HG03103 (cell line): ENCODE data around the gene BOC.

ENCODE experiments used
- ATAC-seq: cut with Tn5 transposase; IDR thresholded peaks from one replicate; pipeline ENCODE4 v1.9.1; 2021; ENCODE audit warnings: low read depth; ENCODE audit not compliant: unreplicated experiment

Gene BOC

DNA sequence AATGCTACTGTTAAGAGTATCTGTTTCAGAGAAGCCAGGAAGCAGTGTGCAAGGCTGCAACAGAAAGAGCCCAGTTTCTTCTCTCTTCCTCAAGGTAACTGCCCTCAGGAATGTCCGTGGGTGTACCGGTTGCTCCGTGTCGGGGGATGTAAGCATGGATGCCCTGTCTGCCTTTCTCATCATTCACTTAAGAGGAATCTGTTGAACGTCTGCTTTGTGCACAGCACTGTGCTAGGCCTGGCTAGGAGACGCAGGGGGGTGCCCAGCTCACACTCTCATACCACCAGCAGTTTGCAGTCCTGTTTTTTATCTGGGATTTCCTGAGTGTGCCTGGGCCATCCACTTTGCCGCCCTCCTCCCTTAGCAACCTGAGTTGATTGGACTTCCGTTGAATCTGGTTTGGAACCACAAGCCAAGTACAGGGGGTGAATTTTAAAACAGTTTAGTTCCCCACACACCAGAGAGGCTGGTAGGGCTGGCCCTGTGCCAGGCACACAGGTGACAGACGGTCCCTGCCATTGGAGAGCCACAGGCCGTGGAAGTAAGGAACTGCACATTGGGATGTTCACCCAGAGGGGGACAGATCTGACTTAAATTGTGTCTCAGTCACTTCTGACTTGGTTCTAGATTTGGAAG, 11.2 kb downstream of the BOC start:
- no peak for ATAC-seq

DNA sequence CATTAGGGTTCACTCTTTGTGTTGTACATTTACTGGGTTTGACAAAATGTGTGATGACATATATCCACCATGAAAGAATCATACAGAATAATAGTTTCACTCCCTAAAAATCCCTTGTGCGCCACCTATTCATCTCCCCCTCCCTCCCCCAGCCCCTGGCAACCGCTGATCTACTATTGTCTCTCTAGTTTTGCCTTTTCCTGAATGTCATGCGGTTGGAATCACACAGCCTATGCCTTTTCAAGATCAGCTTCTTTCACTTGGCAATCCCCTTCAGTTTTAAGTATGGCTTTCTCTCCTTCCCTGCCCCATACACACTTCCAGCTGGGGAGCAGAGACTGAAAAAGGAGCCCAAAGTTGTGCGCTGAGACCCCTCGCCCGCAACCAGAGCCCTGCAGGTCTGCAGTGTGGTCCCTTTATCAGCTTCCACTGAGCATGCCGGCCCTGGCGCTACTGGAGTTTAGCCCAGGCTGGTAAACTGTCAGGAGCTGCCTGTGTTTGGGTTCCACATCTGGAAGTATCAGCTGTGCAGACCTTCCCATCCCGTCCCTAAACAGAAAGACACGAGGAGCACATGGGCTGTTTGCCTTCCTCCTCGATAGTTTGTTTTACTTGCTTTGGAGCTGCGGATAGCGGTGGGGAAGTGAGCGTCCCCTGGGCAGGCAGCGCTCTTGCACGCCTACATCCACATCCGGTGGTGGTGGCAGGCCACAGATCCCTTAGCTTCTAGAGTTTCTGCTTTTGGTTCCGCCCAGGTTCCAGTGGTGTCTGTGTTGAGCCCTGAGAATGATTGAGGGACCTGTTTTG, 12.3 kb downstream of the BOC start:
- peak; percentile 85 for ATAC-seq

DNA sequence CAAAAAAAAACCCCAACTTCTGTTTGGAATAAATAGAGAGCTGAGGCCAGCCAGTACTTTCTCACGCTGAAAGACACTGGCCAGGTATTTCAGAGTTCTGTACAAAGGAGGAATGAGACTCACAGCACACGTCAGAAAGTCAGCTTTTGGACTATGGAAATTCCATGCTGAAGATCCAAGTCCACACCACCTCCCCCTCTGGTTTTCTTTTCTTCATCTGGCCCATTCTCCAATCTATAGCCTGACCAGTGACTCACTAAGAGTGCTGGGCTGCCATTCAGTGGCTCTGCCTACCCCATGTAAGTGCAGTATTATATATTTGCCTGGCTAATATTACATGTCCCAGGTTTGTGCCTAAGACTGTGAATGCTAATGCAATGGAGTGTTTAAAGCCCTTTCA, 13.9 kb downstream of the BOC start:
- no peak for ATAC-seq

DNA sequence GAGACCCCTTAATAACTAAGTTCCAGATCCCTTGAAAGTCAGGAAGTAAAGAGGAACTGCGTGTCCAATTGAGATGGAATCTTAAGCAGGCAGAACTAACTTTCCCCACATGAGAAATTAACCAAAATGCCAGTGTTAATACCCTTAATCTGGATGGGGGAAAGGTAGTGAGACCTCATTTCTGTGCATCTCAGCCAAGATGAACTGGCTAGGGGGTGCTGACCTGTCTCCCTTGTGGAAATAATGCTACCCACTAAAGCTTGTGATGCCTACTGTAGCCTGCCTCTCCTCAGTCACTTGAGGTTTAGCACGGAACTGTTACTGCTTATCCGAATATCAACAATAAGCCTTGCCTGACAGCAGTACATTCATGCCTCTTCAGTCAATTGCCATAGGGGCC, 15.1 kb downstream of the BOC start:
- ATAC-seq, result no peak

DNA sequence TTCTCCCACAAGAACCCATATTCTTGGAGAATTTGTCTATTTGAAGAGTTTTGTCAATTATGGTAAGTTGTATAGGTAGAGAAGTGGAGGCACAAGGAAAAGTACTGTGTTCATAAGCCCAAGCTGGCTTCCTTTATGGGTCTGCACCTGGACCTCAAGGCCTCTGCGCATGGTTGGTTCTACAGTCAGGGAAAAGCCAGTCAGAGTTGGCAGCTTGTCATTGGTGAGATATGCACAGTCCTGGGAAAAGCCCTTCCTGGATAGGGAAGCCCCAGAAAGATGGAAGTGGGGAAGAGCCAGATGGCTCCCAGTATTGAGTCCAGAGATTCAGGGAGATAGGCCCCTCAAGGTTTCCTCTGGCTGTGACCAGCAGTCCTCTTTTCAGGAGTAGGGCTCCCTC, 15.8 kb downstream of the BOC start:
- no peak for ATAC-seq

DNA sequence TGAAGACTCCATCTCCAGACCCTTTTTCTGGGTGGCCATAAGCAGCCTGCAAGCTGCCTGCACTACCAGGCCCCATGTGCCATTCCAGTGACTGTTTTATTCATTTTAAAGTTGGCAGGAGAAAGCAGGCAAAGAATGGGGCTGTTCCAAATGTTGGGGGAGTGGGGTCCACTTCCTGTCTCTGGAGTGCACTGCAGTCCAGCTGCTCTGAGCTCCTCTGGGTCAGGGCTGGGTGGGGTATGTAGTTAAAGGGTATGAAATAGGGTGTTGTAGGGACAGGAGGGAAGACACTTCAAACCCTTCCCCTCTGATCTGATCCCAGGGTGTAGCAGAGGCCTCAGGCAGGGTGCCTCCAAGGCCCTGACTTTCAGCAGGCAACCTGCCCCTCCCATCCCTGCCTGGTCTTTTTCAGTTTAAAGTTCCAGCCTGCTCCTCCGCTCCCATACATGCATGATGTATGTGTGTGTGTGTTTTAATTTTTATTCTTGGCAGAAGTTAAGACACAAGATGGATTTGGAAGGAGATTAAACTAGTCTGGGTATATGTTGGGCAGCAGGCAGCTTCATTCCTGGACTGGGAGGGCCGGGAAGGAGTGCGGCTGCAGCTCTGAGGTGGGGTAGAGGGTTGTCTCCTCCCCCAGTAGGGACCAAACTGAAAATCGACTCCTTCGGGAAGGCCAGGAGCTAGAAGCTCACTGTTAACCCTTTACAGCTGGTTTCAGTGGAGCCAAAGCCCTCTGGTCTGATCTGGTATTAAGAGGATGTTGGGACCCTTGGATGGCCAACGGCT, 17.3 kb downstream of the BOC start:
- no peak for ATAC-seq

DNA sequence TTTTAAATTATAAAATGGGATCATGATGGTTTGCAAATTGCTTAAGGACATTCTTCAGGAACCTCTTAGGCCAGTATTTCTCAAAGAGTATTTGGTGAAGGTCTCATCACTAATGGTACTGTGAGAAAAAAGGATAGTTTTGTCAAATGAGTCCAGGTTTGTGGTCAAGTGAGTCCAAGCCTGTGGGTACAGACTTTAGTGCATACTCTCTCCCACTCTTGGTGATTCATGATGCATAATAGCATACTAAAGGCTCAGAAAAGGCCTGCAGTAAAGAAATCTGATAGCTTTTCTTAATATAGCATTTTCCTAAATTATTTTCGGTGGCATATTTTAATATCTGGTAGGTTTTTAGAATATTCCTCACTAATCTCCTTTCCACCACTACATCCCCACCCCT, 20.0 kb downstream of the BOC start:
- ATAC-seq, result no peak

DNA sequence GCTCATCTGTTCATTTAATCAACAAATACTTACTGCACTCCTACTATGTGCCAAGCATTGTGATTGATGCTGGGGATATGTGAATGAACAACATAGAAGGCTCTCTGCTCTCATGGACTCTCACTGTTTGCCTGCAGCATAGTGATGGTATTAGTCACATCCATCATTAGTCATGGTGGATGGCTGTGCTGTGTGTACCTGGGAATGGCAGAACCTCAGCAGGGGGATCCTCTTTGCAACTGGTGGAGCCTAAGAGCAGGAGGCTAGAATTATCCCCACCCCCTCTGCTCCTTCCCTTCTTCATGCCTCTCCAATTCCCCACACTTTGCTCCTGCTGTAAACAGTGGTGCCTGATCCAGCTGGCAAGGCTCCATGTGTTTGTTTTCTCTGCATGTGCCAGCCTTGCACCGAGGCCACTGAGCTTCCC, 20.5 kb downstream of the BOC start:
- ATAC-seq, result no peak

DNA sequence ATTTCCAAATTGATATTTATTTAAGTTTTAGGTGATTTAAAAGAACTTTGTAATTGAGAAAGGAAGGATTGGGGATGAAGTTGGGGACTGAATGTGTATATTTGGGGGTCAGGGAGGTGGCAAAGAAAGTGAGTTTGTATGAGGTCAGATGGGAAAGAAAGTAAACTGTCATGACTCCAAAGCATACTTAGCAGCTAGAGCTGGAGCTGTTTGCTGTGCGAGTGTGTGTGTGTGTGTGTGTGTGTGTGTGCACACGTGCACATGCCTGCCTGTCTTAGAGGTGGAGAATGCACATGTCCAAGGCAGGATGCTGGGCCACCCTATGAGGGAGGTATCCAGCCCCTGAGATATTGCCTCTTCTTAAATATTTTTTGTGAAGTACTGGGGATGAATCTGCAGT, 21.0 kb downstream of the BOC start:
- ATAC-seq, result no peak

DNA sequence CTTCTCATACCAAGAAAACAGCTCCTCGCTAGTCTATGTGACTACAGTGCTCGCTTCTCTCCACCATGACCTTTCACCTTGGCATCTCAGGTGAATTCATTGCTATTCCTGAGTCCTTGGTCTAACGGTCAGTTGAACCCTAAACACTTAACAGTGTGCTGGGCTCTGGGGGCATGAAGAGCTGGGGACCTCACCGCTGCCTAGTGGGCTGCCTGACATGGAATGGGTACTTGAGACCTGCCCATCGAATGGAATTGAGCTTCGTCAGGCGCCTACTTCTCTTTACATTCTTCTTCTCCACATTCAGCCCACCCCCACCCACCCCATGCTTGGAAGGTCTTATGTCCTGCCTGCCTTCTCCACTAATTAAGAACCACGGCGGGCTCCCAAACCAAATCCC, 22.1 kb downstream of the BOC start:
- no peak for ATAC-seq

DNA sequence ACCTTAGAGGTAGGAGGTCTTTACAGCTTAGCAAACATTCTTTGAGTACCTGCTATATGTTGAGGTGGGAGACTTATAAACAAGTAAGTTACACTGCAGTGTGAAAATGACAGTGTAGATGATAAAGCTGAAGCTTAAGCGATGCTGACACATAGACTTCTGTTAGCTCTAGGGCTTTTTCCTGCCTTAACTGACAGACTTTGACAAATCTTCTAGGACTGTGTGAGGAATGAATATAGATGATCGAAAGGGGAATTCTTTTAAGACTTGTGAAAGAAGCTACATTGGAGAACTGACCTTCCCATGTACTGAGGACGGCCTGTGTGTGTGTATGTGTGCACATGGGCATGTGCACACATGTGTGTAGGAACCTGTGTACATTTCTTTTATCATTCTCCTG, 22.7 kb downstream of the BOC start:
- ATAC-seq, result no peak

DNA sequence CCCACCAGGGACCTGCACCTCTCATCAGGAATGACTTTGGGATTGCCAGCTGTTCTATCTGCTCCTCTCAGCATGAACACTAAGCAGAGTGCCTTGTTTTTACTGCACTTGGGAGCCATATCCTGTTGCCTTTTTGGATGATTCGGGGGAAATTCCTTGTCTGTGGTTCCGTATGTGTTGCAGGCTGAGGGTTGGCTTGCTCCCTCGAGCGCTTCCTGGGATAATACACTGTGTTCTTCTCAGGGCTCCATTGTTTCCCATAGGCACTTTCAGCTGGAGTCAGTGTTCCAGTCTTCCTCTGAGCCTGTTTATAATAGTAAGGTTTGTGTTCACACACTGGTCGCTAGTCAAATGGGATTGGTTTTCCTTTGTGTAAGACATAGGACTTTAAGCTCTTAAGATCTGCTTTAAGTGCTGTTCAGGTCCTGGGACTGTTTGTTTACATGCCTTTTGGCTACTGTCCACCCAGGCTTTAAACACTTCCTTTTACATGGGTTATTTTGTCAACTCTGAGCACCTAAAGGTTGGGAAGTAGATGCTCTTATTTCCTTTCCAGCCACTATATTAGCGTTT, 23.4 kb downstream of the BOC start:
- no peak for ATAC-seq

DNA sequence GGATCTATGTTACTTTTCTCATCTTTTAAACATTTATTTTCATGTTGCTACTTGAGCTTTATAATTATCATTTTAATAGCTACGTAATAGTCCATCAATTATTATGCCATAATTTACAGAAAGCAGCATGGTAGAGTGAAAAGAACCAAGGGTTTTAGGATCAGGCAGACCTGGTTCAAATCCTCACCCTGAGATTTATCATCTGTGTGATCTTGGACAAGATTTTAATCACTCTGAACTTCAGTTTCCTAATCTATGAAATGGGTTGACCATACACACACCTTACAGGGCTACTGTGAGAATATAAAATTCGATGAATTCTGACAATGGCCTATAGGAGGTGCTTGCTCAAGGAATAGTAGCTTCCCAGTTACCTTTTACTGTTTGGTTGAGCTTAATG, 27.1 kb downstream of the BOC start:
- no peak for ATAC-seq

DNA sequence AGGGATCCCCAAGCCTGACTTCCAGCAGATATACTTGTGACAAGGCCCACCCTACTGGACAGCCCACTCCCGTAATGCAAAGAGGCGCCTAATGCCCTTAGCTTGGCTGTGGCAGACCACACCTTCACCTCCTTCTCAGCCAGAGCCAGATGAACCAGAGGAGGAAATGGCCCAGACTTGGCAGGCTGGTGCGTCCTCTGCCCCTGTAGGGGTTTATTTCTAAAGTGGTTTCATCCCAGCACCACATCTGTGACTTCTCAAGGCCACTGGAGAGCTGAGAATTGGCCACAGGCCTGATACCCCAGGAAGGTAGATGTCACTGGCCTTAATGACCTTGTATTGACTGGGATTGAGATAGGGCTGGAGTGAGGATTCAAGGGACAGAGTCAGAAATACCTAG, 29.5 kb downstream of the BOC start:
- ATAC-seq, result no peak

DNA sequence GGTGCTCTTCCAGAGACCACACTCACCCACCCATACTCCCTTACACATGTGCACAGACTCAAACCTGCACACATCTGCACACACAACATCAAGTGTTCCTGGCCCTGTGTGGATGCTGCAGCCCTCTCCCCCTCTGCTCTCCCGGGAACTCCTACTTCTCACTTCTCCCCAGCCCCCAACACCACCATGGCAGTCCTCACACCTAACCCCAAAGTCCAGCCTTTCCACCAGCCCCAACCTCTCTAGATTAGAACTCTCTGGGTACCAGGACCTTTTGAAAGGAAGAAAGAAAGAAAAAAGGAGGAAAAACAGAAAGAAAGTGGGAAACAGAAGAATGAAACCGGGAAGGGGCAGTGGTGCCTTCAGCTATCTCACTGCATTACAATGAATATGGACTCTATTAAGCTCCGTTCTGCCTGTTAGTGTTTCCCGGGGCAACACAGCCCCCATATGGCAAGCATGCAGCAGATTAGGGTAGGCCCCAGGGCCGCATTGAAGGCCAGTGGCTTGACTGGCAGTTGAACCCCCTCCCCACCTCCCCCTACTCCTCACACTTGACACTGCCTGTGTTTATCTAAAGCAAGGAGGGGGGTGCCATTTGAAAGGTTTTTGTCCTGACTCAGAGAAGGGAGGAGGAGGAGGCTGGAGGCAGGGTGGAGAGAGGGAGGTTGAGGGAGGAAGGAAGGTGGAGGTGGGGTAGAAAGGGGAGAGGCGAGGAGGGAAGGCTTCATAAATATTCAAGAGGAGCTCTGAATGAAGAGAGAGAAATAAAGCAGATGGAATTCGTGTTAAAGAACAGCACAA, 30.1 kb downstream of the BOC start:
- ATAC-seq, result no peak

DNA sequence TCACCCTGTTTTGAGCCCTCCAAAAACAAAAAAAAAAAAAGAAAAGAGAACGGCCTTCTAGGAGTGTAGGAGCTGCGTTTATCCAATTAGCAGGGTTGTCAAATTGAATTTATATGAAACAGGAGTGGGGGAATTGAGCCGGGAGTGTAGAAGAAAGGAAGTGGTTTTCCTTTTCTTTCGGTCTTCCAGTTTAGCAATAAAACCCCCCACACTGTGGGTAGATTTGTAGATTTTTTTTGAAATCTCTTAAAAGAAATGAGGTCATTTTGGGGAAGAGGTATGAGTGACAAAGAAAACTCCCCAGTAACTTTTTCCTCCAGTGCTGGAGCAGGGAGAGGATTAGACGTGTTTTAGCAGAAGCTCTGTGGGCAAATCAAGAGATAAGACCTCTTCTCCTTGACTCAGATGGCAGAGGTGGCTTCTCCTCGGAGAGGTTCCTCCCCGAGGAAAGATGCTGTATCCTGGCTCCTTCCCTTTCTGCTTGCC, 30.8 kb downstream of the BOC start:
- ATAC-seq, result no peak

DNA sequence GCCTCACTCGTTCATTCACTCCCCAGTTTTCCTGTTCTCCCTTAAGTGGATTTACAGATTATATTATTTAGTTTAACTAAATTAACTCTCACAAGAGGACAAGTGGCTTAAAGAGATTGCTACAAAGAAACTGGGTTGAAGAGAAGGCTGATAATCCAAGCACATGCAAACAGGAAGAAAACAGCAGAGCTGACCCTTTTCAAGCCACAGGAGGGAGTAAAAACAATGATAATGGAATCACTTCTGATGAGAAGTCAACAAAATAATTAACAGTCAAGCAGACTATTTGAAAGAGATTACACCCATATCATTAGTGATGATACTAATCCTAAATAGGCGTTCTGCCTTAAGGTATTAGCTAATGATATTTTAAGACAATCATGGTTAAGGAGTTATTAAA, 31.7 kb downstream of the BOC start:
- ATAC-seq, result no peak

DNA sequence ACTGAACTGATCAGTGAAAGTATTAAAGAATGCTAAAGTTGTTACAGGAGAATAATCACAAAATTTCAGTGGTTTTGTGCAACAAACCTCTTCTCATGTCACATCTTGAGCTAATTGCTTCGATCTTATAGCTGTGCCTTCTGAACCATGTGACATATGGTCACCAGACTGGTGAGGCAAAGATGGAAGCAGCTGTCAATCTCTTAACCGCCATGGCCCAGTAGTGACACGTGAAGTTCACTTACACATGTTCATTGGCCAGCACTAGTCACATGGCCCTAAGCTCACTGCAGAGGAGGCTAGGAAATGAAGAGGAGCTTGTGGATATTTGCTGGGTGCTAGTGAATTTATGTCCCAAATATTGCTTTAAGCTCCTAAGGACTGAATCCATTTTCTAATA, 32.5 kb downstream of the BOC start:
- ATAC-seq, result no peak

DNA sequence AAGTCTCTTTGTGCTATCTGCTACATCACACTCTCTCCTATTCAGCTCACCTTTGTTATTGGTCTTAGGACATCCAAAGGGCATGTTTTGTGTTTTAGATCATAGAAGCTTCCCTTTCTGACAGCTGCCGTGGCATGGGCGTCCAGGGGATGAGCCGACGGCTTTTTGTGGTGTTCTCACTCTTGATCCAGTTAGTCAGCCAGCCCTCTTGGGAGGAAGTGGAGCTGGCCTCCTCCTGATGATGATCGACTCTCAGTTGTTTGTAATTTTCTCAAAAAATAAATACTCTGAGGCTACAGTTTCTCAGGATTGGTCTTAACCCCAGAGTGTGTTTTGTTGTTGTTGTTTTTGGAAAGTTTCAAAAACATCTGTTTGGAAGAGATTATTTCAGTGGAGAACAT, 34.4 kb downstream of the BOC start:
- no peak for ATAC-seq

DNA sequence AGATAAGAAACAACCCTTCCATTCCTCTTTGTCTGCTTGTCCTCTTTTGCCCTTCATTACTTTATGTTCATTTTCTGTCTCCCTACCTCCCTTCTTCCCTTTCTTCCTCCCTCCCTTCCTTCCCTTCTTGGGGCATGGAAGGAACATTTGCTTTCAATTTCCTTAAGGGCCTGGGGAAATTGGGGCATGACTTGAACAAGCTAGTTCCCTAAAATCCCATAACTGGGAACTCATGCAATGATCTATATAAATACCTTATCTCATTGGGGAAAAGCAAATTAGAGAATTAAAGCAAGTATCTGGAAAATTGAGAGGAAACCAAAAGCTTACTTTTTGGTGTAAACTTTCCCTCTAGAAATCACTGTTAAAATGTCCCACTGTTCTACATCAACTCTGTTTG, 35.7 kb downstream of the BOC start:
- no peak for ATAC-seq
